Right atrium auricular region (tissue), 2 donors: ENCODE measurements around the gene TTC23L. TPM values are rescaled to one million over a fixed set of nuclear protein-coding genes. Genes with fewer than 3 reads are reported as not detected.

Source experiments
- DNase-seq: peaks from one replicate; pipeline ENCODE4 v3.0.0-alpha.2; 2019; ENCODE audit warnings: low spot score
- H3K27ac ChIP-seq, 2 donors: fragments of 200-600 bp; sonication (generic); 1 replicate in 1 of 2; 2 replicates in 1 of 2; pipeline ENCODE4 v1.5.1; 2016 to 2019
- H3K27me3 ChIP-seq, 2 donors: fragments of 200-600 bp; sonication (generic); one replicate each; pipeline versions ENCODE4 v1.5.1 to v1.6.0; 2017 to 2019
- H3K36me3 ChIP-seq: fragments of 200-600 bp; sonication (generic); one replicate; pipeline ENCODE4 v1.5.1; 2016
- H3K4me1 ChIP-seq, 2 donors: fragments of 200-600 bp; sonication (generic); one replicate each; pipeline versions ENCODE4 v1.5.1 to v1.6.0; 2017 to 2019
- H3K4me3 ChIP-seq, 2 donors: fragments of 200-600 bp; sonication (generic); 1 replicate in 1 of 2; 2 replicates in 1 of 2; pipeline ENCODE4 v1.5.1; 2017 to 2019; ENCODE audit warnings: mild to moderate bottlenecking in 1 of 2, moderate library complexity in 1 of 2
- H3K9me3 ChIP-seq, 2 donors: fragments of 200-600 bp; sonication (generic); one replicate each; pipeline ENCODE4 v1.5.1; 2019
- CTCF ChIP-seq, 2 donors: fragments of 200-600 bp; sonication (generic); IDR thresholded peaks; one replicate each; pipeline ENCODE4 v1.5.1; 2019; ENCODE audit warnings: antibody characterized with exemption in 2 of 2
- total RNA-seq, 2 donors: library from RNA; depleted of rRNA; stranded (reverse); fragments of >200 nt; gene quantifications; one replicate each; pipeline ENCODE4 v1.1.0, GENCODE V29; 2016

The TTC23L gene
- total RNA-seq, 2 donors from 2014 or later = 0.28 TPM; not detected in 1

DNA sequence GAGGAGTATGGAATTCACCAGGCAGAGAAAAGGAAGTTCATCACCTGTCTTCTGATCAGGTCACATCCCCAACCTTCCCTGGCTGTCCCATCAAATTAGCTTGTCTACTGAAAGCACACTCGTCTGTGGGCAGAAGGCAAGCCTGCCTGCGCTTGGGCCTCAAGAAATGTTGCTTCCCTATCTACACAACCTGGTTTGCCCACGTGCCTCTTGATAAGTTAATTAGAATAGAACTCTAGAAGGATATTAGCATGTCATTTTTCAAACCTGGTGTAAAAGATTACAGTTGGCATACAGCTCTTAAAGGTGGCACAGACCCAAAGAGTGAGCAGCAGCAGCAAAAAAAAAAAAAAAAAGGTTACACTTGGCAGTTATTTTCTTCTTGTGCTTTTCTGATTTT lies 5.1 kb downstream of the TTC23L start:
- H3K36me3 ChIP-seq = no peaks in the 10 kb centered on the region
- no peak for TF ChIP-seq CTCF (IDR thresholded peaks at IDR 0.05)

GRCh38 chr5:34844999-34845398 lies 6.0 kb downstream of the TTC23L start:
- Histone ChIP-seq H3K4me3 (no peak overlapping the region), H3K4me1 (no peaks in the 10 kb centered on the region), H3K27me3 (no peaks in the 10 kb centered on the region), H3K36me3 (no peaks in the 10 kb centered on the region), H3K9me3 (no peaks in the 10 kb centered on the region), H3K27ac (no peak overlapping the region)
- no peak for DNase-seq
- TF ChIP-seq CTCF (IDR thresholded peaks at IDR 0.05) = no peak

More for the DNA sequence above, 5.1 kb downstream of the TTC23L start:
- no peak for DNase-seq
- H3K27me3 ChIP-seq = no peaks in the 10 kb centered on the region
- H3K4me1 ChIP-seq = no peaks in the 10 kb centered on the region
- no peak overlapping the region for H3K27ac ChIP-seq
- H3K4me3 ChIP-seq = no peak overlapping the region
- no peaks in the 10 kb centered on the region for H3K9me3 ChIP-seq

DNA sequence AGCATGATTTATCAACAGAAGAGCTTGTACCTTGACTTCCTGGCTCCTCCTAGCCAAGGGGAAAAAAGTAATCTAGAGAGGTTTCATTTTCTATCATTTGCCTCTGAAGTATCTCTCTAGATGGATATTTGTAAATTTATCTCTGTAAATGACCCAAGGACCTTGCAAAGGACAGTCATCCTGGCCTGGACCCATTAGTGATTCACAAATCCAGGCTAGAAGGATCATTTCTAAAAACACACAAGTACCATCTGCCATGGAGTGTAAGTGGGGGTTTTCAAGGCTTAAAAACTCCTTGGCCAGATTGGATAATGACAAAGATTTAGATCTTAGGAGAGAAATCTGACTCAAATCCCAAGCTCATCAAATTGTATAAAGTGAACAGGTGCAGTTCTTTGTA lies 8.1 kb downstream of the TTC23L start:
- Histone ChIP-seq H3K4me1 (no peaks in the 10 kb centered on the region), H3K27ac (no peak overlapping the region), H3K36me3 (no peaks in the 10 kb centered on the region), H3K4me3 (no peak overlapping the region), H3K9me3 (no peaks in the 10 kb centered on the region), H3K27me3 (no peaks in the 10 kb centered on the region)
- TF ChIP-seq CTCF (IDR thresholded peaks at IDR 0.05) = no peak
- DNase-seq = no peak

- no peak overlapping the region for H3K4me3 ChIP-seq
- no peaks in the 10 kb centered on the region for H3K36me3 ChIP-seq
- DNase-seq = no peak
- H3K9me3 ChIP-seq = no peaks in the 10 kb centered on the region
- TF ChIP-seq CTCF (IDR thresholded peaks at IDR 0.05) = no peak
- no peaks in the 10 kb centered on the region for H3K4me1 ChIP-seq
- no peaks in the 10 kb centered on the region for H3K27me3 ChIP-seq
- H3K27ac ChIP-seq = no peak overlapping the region
Observed at GRCh38 chr5:34847552-34847951, 8.6 kb downstream of the TTC23L start.

GRCh38 chr5:34848230-34848629 lies 9.3 kb downstream of the TTC23L start:
- H3K9me3 ChIP-seq = no peaks in the 10 kb centered on the region
- no peaks in the 10 kb centered on the region for H3K27me3 ChIP-seq
- DNase-seq = no peak
- no peaks in the 10 kb centered on the region for H3K4me1 ChIP-seq
- no peaks in the 10 kb centered on the region for H3K36me3 ChIP-seq
- no peak for TF ChIP-seq CTCF (IDR thresholded peaks at IDR 0.05)
- no peak overlapping the region for H3K27ac ChIP-seq
- H3K4me3 ChIP-seq = no peak overlapping the region

GRCh38 chr5:34849253-34849652 lies 10.3 kb downstream of the TTC23L start:
- H3K27ac ChIP-seq = no peak overlapping the region
- H3K9me3 ChIP-seq = no peaks in the 10 kb centered on the region
- no peak for DNase-seq
- H3K27me3 ChIP-seq = no peaks in the 10 kb centered on the region
- H3K36me3 ChIP-seq = no peaks in the 10 kb centered on the region
- TF ChIP-seq CTCF (IDR thresholded peaks at IDR 0.05) = no peak
- no peaks in the 10 kb centered on the region for H3K4me1 ChIP-seq
- no peak overlapping the region for H3K4me3 ChIP-seq
